Osteocyte (in vitro differentiated cells): ENCODE data around the gene SERPINB2. TPM values are rescaled to one million over a fixed set of nuclear protein-coding genes. Genes with fewer than 3 reads are reported as not detected.

Experiments
- DNase-seq: peaks from one replicate; pipeline ENCODE4 v3.0.0; 2021; ENCODE audit warnings: mixed read lengths; ENCODE audit not compliant: unreplicated experiment; ENCODE audit errors: extremely low spot score
- H3K27ac Mint-ChIP-seq: one replicate; pipeline ENCODE4 v1.8.0; 2021; ENCODE audit warnings: mild to moderate bottlenecking, mixed read lengths; ENCODE audit not compliant: unreplicated experiment
- H3K27me3 Mint-ChIP-seq: one replicate; pipeline ENCODE4 v1.8.0; 2021; ENCODE audit warnings: mixed read lengths; ENCODE audit not compliant: unreplicated experiment
- H3K36me3 Mint-ChIP-seq: one replicate; pipeline ENCODE4 v1.8.0; 2021; ENCODE audit warnings: mixed read lengths; ENCODE audit not compliant: unreplicated experiment
- H3K4me1 Mint-ChIP-seq: one replicate; pipeline ENCODE4 v1.8.0; 2021; ENCODE audit warnings: mixed read lengths; ENCODE audit not compliant: unreplicated experiment
- H3K4me3 Mint-ChIP-seq: one replicate; pipeline ENCODE4 v1.8.0; 2021; ENCODE audit warnings: mild to moderate bottlenecking, moderate library complexity, mixed read lengths; ENCODE audit not compliant: unreplicated experiment
- H3K9me3 Mint-ChIP-seq: one replicate; pipeline ENCODE4 v1.8.0; 2021; ENCODE audit warnings: mixed read lengths; ENCODE audit not compliant: unreplicated experiment
- total RNA-seq: library from RNA; stranded (reverse); gene quantifications from 2 replicates; pipeline ENCODE4 v1.2.1, GENCODE V29; 2021
- TF ChIP-seq, protein P1 (sequence below): fragments of 200-600 bp; sonication (generic); IDR thresholded peaks from 2 replicates; pipeline ENCODE4 v1.5.0; 2021; ENCODE audit warnings: antibody characterized with exemption, mild to moderate bottlenecking, moderate library complexity

The SERPINB2 gene
- total RNA-seq, 1 donor from 2014 or later: not detected

DNA sequence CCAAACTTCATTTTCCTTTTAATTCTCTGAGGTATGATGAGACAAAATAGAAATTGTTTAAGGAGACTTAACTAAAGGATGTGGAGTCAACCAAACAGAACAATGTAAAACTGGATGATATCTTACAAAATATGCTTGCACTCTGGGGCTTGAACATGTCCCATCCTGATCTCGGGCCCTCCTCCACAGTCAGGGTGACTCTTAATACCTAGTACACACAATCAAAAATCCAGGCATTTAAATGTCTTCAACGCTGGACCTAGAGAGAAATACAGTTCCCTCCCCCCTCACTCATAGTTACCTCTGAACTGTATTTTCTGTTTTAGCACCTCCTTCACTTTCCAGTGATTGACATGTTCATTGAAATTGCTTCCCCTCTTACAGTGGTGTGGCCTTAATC lies 36.9 kb upstream of the SERPINB2 start:
- Mint-ChIP-seq H3K4me1 (no peaks in the 10 kb centered on the region), H3K27me3 (peaks cover 39% of the 10 kb centered on the region), H3K27ac (no peak overlapping the region), H3K9me3 (no peaks in the 10 kb centered on the region), H3K4me3 (no peak overlapping the region), H3K36me3 (no peaks in the 10 kb centered on the region)
- TF ChIP-seq, protein P1, sequence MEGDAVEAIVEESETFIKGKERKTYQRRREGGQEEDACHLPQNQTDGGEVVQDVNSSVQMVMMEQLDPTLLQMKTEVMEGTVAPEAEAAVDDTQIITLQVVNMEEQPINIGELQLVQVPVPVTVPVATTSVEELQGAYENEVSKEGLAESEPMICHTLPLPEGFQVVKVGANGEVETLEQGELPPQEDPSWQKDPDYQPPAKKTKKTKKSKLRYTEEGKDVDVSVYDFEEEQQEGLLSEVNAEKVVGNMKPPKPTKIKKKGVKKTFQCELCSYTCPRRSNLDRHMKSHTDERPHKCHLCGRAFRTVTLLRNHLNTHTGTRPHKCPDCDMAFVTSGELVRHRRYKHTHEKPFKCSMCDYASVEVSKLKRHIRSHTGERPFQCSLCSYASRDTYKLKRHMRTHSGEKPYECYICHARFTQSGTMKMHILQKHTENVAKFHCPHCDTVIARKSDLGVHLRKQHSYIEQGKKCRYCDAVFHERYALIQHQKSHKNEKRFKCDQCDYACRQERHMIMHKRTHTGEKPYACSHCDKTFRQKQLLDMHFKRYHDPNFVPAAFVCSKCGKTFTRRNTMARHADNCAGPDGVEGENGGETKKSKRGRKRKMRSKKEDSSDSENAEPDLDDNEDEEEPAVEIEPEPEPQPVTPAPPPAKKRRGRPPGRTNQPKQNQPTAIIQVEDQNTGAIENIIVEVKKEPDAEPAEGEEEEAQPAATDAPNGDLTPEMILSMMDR: no peak
- no peak for DNase-seq

DNA sequence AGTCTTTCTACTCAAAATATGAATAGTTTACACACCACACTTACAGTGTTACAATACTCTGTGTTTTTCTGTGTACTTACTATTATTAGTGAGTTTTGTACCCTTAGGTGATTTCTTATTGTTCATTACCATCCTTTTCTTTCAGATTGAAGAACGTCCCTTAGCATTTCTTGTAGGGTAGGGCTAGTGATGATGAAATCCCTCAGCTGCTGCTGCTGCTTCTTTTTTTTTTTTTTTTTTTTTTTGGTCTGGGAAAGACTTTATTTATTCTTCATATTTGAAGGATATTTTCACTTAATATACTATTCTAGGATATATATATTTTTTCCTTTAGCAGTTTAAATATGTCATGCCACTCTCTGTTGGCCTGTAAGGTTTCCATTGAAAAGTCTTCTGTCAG lies 29.0 kb upstream of the SERPINB2 start:
- H3K36me3 Mint-ChIP-seq: no peaks in the 10 kb centered on the region
- H3K27ac Mint-ChIP-seq: no peak overlapping the region
- peaks cover 9% of the 10 kb centered on the region for H3K9me3 Mint-ChIP-seq
- H3K4me3 Mint-ChIP-seq: no peak overlapping the region
- TF ChIP-seq, protein P1: no peak
- peaks cover 36% of the 10 kb centered on the region for H3K27me3 Mint-ChIP-seq
- no peaks in the 10 kb centered on the region for H3K4me1 Mint-ChIP-seq
- no peak for DNase-seq

DNA sequence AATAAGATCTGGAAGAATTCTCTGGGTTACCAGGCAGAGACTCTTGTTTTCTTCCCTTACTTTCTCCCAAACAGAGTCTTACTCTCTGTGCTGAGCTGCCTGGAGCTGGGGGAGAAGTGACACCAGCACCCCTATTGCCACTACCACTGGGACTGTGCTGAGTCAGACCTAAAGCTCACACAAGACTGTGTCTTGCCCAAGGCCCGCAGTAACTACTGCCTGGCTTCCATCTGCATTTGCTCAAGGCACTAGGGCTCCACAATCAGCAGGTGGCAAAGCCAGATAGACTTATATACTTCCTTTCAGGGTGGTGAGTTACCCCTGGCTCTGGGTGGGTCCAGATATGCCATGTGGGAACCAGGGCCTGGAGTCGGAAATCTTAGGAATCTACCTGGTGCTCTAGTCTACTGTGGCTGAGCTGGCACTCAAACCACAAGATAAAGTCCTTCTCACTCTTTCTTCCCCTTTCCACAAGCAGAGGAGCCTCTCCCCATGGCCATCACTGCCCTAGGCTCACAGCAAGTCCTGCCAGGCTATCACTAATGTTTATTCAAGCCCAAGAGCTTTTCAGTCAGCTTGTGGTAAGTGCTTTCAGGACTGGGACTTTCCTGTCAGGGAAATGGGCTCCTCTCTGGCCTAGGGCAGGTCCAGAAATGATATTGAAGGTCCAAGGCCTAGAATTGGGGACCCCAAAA lies 27.6 kb upstream of the SERPINB2 start:
- peaks cover 9% of the 10 kb centered on the region for H3K9me3 Mint-ChIP-seq
- H3K27ac Mint-ChIP-seq: no peak overlapping the region
- H3K27me3 Mint-ChIP-seq: peaks cover 31% of the 10 kb centered on the region
- no peak for DNase-seq
- no peaks in the 10 kb centered on the region for H3K4me1 Mint-ChIP-seq
- no peak overlapping the region for H3K4me3 Mint-ChIP-seq
- no peaks in the 10 kb centered on the region for H3K36me3 Mint-ChIP-seq
- TF ChIP-seq, protein P1: no peak

DNA sequence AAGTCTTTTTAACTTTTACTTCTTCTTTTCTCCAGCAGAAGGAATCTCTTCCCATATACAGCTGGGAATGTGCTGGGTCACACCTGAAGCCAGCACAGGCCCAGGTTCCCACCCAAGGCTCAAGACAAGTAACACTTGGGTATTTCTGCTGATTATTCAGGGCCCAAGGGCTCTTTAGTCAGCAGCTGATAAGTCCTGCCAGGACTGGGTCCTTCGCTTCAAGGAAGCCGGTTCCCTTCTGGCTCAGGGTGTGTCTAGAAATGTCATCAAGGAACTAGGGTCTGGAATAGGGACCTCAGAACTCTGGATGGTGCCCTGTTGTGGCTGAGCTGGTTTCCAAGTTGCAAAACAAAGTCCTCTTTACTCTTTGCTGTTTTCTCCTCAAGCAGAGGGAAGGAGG lies 27.0 kb upstream of the SERPINB2 start:
- Mint-ChIP-seq H3K36me3 (no peaks in the 10 kb centered on the region), H3K4me1 (no peaks in the 10 kb centered on the region), H3K27me3 (peaks cover 30% of the 10 kb centered on the region), H3K4me3 (no peak overlapping the region), H3K9me3 (peaks cover 9% of the 10 kb centered on the region), H3K27ac (no peak overlapping the region)
- TF ChIP-seq, protein P1: no peak
- DNase-seq: no peak

DNA sequence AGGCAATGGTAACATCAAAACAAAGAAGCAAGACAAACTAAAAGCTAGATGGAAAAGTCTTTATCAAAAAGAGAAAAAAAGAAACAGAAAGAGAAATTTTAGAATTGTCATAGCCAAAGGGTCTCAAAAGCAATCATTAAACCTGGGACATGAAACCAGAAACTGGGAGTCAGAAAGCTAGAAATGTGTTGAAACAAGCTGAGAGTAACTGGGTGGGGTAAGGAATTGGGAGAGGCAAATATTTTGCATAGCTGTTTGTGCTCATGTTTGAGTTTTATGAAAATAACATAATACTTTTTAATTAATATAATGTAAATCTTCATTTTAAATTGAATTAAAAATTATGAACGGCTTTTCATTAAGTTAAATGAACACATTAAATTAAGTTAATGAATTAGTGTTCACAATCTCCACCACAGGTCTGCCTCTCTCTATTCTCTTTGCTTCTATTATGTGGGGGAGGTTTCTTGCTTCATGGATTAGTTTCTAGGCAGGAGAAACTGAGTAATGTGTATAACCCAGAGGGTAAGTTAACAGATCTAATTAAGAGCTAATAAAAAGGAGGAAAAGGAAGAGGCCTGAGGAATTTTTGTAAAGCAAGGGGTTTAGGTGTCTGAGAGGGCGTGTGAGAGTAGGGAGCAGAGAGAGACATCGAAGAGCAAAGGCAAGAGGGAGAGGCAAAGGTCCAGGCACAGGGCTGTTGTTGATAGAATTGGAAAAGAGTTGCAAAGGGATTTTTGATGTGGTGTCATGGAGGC lies 20.0 kb upstream of the SERPINB2 start:
- H3K4me3 Mint-ChIP-seq: no peak overlapping the region
- H3K9me3 Mint-ChIP-seq: no peaks in the 10 kb centered on the region

More for the DNA sequence above, 20.0 kb upstream of the SERPINB2 start:
- H3K27ac Mint-ChIP-seq: no peak overlapping the region
- no peak for DNase-seq
- H3K27me3 Mint-ChIP-seq: peaks cover 10% of the 10 kb centered on the region
- no peaks in the 10 kb centered on the region for H3K36me3 Mint-ChIP-seq
- no peaks in the 10 kb centered on the region for H3K4me1 Mint-ChIP-seq
- TF ChIP-seq, protein P1: no peak
